PC-3 (cell line): ENCODE results near the gene PCAT7. TPM values are rescaled to one million over a fixed set of nuclear protein-coding genes. Genes with fewer than 3 reads are reported as not detected.
"Not testable (repeated sequence)": the region's sequence is repeated elsewhere in the genome, so short reads cannot be mapped to it uniquely, and the experiment has no call there.

Experiments used
- ATAC-seq: fragments of 200-7000 bp; cut with Tn5 transposase; 2 replicates; pipeline ENCODE4 v1.9.1; 2020; ENCODE audit warnings: mild to moderate bottlenecking, moderate library complexity
- BruUV-seq: library from RNA; stranded (reverse); fragments of 400-500 nt; replicated peaks from 2 replicates; lab custom pipeline; 2021; lab: Mats Ljungman, UMichigan
- CTCF ChIA-PET: fragments of 300-600 bp; sonication (Branson Sonifier 250); formaldehyde crosslinking; loops from one replicate; lab custom pipeline; 2022; ENCODE audit warnings: antibody characterized with exemption; lab: Charles Lee
- POLR2A ChIA-PET: fragments of 300-600 bp; sonication (Branson Sonifier 250); formaldehyde crosslinking; loops from one replicate; lab custom pipeline; 2022; ENCODE audit warnings: antibody characterized with exemption; ENCODE audit not compliant: unreplicated experiment; lab: Charles Lee
- DNase-seq: peaks from one replicate; pipeline ENCODE4 v3.0.0-alpha.2; 2015
- H2AFZ ChIP-seq: fragments of 300-600 bp; sonication (generic); 2 replicates; pipeline ENCODE4 v1.6.0; 2016; ENCODE audit warnings: antibody characterized with exemption, low read length
- H3F3A ChIP-seq: fragments of 300-600 bp; sonication (generic); one replicate; pipeline ENCODE4 v1.6.0; 2017; ENCODE audit warnings: antibody characterized with exemption, low read length, control low read depth, mild to moderate bottlenecking; ENCODE audit not compliant: unreplicated experiment
- H3K27ac ChIP-seq: fragments of 300-600 bp; sonication (generic); 2 replicates; pipeline ENCODE4 v1.5.1; 2016; ENCODE audit warnings: mild to moderate bottlenecking, low read length
- H3K27me3 ChIP-seq: fragments of 300-600 bp; sonication (generic); 2 replicates; pipeline ENCODE4 v1.6.1; 2016; ENCODE audit warnings: low read length, mixed read lengths
- H3K36me3 ChIP-seq: fragments of 300-600 bp; sonication (generic); 2 replicates; pipeline ENCODE4 v1.6.1; 2016; ENCODE audit warnings: low read depth, mixed run types, low read length, mixed read lengths
- H3K4me1 ChIP-seq: fragments of 300-600 bp; sonication (generic); 2 replicates; pipeline ENCODE4 v1.5.1; 2016; ENCODE audit warnings: low read length; ENCODE audit not compliant: insufficient read depth
- H3K4me2 ChIP-seq: fragments of 300-600 bp; sonication (generic); 2 replicates; pipeline ENCODE4 v1.6.0; 2016; ENCODE audit warnings: low read length
- H3K4me3 ChIP-seq: fragments of 300-600 bp; sonication (generic); 2 replicates; pipeline ENCODE4 v1.5.1; 2016; ENCODE audit warnings: mild to moderate bottlenecking, low read length, mixed read lengths
- H3K79me2 ChIP-seq: fragments of 300-600 bp; sonication (generic); 2 replicates; pipeline ENCODE4 v1.6.1; 2017; ENCODE audit warnings: low read length, mixed read lengths
- H3K9ac ChIP-seq: fragments of 300-600 bp; sonication (generic); 2 replicates; pipeline ENCODE4 v1.6.0; 2016; ENCODE audit warnings: mild to moderate bottlenecking, low read length
- H3K9me2 ChIP-seq: fragments of 300-600 bp; sonication (generic); replicated peaks from 2 replicates; pipeline ENCODE4 v1.6.1; 2016; ENCODE audit warnings: mixed run types, low read length, mixed read lengths
- H3K9me3 ChIP-seq: fragments of 300-600 bp; sonication (generic); 2 replicates; pipeline ENCODE4 v1.6.1; 2016; ENCODE audit warnings: low read length, mixed read lengths
- H4K20me1 ChIP-seq: fragments of 300-600 bp; sonication (generic); 2 replicates; pipeline ENCODE4 v1.6.1; 2016; ENCODE audit warnings: low read length, mixed read lengths
- EZH2 ChIP-seq: fragments of 300-600 bp; sonication (generic); IDR thresholded peaks from one replicate; pipeline ENCODE4 v1.6.1; 2017; ENCODE audit warnings: antibody characterized with exemption, mild to moderate bottlenecking, low read length; ENCODE audit not compliant: unreplicated experiment
- EZH2phosphoT487 ChIP-seq: fragments of 300-600 bp; sonication (generic); IDR thresholded peaks from 2 replicates; pipeline ENCODE4 v1.6.1; 2018; ENCODE audit warnings: mild to moderate bottlenecking, antibody characterized with exemption, low read length, borderline replicate concordance
- intact Hi-C: fragments of 100-400 bp; cut with micrococcal nuclease; formaldehyde crosslinking; loops from 2 replicates; pipeline ENCODE4 v1.9.0; 2023
- total RNA-seq: library from RNA; depleted of rRNA; stranded (reverse); fragments of >200 nt; gene quantifications from 2 replicates; pipeline ENCODE4 v1.2.3, GENCODE V29; 2014
- TF ChIP-seq, protein P1 (sequence below): fragments of 300-600 bp; sonication (generic); conservative IDR thresholded peaks from 2 replicates; pipeline ENCODE4 v1.5.1; 2017; ENCODE audit warnings: antibody characterized with exemption, low read depth, mild to moderate bottlenecking, low read length

The PCAT7 gene
- total RNA-seq, 1 experiment from 2014 or later = 1.9 TPM

DNA sequence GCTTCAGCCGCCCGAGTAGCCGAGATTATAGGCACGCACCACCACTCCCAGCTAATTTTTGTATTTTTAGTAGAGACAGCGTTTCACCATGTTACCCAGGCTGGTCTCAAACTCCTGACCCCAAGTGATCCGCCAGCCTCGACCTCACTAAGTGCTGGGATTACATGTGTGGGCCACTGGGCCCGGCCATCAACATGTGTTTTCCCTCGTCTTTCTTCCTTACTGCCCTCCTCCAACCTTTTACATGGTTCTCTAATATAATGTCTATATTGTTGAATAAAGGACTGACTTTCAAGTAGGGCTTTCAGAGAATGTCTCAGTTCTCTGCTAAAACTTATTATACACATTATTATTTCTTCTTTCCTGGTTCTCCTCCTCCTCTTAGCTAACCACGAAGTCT lies 21.3 kb upstream of the PCAT7 start:
- Histone ChIP-seq H3K27me3 (no peaks in the 10 kb centered on the region), H2AFZ (no peak overlapping the region), H3K9me2 (no peaks in the 10 kb centered on the region), H3K4me3 (no peak overlapping the region), H3K9me3 (no peaks in the 10 kb centered on the region), H3K36me3 (no peaks in the 10 kb centered on the region), H3K79me2 (peaks cover 46% of the 10 kb centered on the region), H4K20me1 (no peaks in the 10 kb centered on the region), H3K27ac (no peak overlapping the region), H3K4me2 (no peak overlapping the region), H3F3A (no peaks in the 10 kb centered on the region), H3K9ac (no peak overlapping the region), H3K4me1 (no peaks in the 10 kb centered on the region)
- CTCF ChIA-PET = no interaction called here
- no peak for DNase-seq
- no peak for ATAC-seq
- intact Hi-C loops = no loop called here
- POLR2A ChIA-PET = no interaction called here
- TF ChIP-seq, protein P1, sequence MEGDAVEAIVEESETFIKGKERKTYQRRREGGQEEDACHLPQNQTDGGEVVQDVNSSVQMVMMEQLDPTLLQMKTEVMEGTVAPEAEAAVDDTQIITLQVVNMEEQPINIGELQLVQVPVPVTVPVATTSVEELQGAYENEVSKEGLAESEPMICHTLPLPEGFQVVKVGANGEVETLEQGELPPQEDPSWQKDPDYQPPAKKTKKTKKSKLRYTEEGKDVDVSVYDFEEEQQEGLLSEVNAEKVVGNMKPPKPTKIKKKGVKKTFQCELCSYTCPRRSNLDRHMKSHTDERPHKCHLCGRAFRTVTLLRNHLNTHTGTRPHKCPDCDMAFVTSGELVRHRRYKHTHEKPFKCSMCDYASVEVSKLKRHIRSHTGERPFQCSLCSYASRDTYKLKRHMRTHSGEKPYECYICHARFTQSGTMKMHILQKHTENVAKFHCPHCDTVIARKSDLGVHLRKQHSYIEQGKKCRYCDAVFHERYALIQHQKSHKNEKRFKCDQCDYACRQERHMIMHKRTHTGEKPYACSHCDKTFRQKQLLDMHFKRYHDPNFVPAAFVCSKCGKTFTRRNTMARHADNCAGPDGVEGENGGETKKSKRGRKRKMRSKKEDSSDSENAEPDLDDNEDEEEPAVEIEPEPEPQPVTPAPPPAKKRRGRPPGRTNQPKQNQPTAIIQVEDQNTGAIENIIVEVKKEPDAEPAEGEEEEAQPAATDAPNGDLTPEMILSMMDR = no peak
- no peak for TF ChIP-seq EZH2
- TF ChIP-seq EZH2phosphoT487 = no peak
- BruUV-seq = no TSS peak

DNA sequence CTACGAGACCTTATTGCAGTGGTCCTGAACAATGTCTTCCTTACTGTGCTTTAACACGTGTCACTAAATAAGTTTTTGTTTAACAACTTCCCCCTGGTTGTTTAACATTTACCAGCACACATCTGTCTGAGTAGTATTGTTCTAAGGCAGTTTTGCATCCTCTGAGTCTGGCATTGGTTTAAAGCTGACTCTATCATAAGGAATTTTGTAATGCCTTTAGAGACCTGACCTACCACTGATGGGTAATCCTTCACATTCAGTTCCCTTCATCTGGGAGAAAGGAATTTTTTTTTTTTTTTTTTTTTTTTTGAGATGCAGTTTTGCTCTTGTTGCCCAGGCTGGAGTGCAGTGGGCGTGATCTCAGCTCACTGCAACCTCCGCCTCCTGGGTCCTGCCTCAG lies 20.0 kb upstream of the PCAT7 start:
- H3K27me3 ChIP-seq = no peaks in the 10 kb centered on the region
- H4K20me1 ChIP-seq = no peaks in the 10 kb centered on the region
- no peak overlapping the region for H3K9ac ChIP-seq
- no TSS peak for BruUV-seq
- H3K4me3 ChIP-seq = no peak overlapping the region
- H3F3A ChIP-seq = no peaks in the 10 kb centered on the region
- H3K36me3 ChIP-seq = no peaks in the 10 kb centered on the region
- intact Hi-C loops = no loop called here
- DNase-seq (no peak), ATAC-seq (no peak)
- no peaks in the 10 kb centered on the region for H3K9me2 ChIP-seq
- ChIA-PET POLR2A (no interaction called here), CTCF (no interaction called here)
- H3K4me1 ChIP-seq = no peaks in the 10 kb centered on the region
- no peaks in the 10 kb centered on the region for H3K9me3 ChIP-seq
- no peak overlapping the region for H2AFZ ChIP-seq
- peaks cover 47% of the 10 kb centered on the region for H3K79me2 ChIP-seq
- H3K4me2 ChIP-seq = no peak overlapping the region
- H3K27ac ChIP-seq = no peak overlapping the region
- no peak for TF ChIP-seq EZH2
- no peak for TF ChIP-seq EZH2phosphoT487
- TF ChIP-seq, protein P1 = no peak

GRCh38 chr9:94538908-94539307 lies 16.0 kb upstream of the PCAT7 start:
- TF ChIP-seq EZH2phosphoT487 (no peak), EZH2 (no peak)
- TF ChIP-seq, protein P1 = no peak
- Histone ChIP-seq H3F3A (no peaks in the 10 kb centered on the region), H3K79me2 (peaks cover 30% of the 10 kb centered on the region), H3K27ac (no peak overlapping the region), H3K27me3 (no peaks in the 10 kb centered on the region), H3K4me3 (no peak overlapping the region), H3K9ac (no peak overlapping the region), H3K9me3 (no peaks in the 10 kb centered on the region), H3K9me2 (no peaks in the 10 kb centered on the region), H3K36me3 (no peaks in the 10 kb centered on the region), H4K20me1 (no peaks in the 10 kb centered on the region), H3K4me1 (no peaks in the 10 kb centered on the region), H3K4me2 (no peak overlapping the region), H2AFZ (no peak overlapping the region)
- intact Hi-C loops = no loop called here
- DNase-seq (no peak), ATAC-seq (no peak)
- POLR2A ChIA-PET = no interaction called here
- no TSS peak for BruUV-seq
- CTCF ChIA-PET = no interaction called here

DNA sequence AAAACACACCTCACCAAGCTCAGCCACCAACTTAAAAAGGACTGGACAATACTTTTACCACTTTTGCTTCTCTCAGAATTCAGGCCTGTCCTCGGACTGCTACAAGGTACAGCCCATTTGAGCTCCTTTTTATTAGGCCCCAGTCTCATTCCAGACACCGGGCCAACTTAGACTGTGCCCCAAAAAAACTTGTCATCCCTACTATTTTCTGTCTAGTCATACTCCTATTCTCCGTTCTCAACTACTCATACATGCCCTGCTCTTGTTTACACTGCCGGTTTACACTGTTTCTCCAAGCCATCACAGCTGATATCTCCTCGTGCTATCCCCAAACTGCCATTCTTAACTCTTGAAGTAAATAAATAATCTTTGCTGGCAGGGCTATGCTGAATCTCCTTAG lies 10.5 kb upstream of the PCAT7 start:
- H3K9me2 ChIP-seq, CTCF ChIA-PET, H3K9ac ChIP-seq, POLR2A ChIA-PET, BruUV-seq, intact Hi-C loops, H3K4me1 ChIP-seq, H2AFZ ChIP-seq, H3K27me3 ChIP-seq, H3K27ac ChIP-seq, H4K20me1 ChIP-seq, DNase-seq, H3F3A ChIP-seq, H3K9me3 ChIP-seq, H3K36me3 ChIP-seq, ATAC-seq, H3K4me3 ChIP-seq, H3K4me2 ChIP-seq: not testable (repeated sequence)
- peaks cover 39% of the 10 kb centered on the region for H3K79me2 ChIP-seq
